Mucosa of rectum (tissue), 2 donors: Measurements from ENCODE around the gene TPT1.
"Not testable (repeated sequence)": the region's sequence is repeated elsewhere in the genome, so short reads cannot be mapped to it uniquely, and the experiment has no call there.

Experiments
- H3K27ac ChIP-seq, 2 donors: one replicate each; pipeline ENCODE4 v1.7.0; 2013; ENCODE audit warnings: inconsistent platforms in 2 of 2, low read depth in 2 of 2, low read length in 2 of 2
- H3K27me3 ChIP-seq, 2 donors: one replicate each; pipeline ENCODE4 v1.7.0; 2013; ENCODE audit warnings: low read length in 2 of 2; ENCODE audit not compliant: control insufficient read depth in 2 of 2, insufficient read depth in 2 of 2
- H3K36me3 ChIP-seq, 2 donors: one replicate each; pipeline ENCODE4 v1.7.0; 2013; ENCODE audit warnings: low read length in 2 of 2; ENCODE audit not compliant: control insufficient read depth in 2 of 2, insufficient read depth in 2 of 2
- H3K4me1 ChIP-seq, 2 donors: one replicate each; pipeline ENCODE4 v1.7.0; 2013; ENCODE audit warnings: low read length in 2 of 2, mild to moderate bottlenecking in 1 of 2; ENCODE audit not compliant: control insufficient read depth in 2 of 2, insufficient read depth in 2 of 2
- H3K4me3 ChIP-seq, 2 donors: one replicate each; pipeline ENCODE4 v1.7.0; 2013; ENCODE audit warnings: low read length in 2 of 2
- H3K9ac ChIP-seq, 2 donors: one replicate each; pipeline ENCODE4 v1.7.0; 2013; ENCODE audit warnings: low read length in 2 of 2, low read depth in 1 of 2, mild to moderate bottlenecking in 1 of 2
- H3K9me3 ChIP-seq, 2 donors: one replicate each; pipeline ENCODE4 v1.7.0; 2013; ENCODE audit warnings: low read length in 2 of 2; ENCODE audit not compliant: control insufficient read depth in 2 of 2
- donor health status: healthy.
- donor health status: Normal muscosa, but diverticular disease.

Gene TPT1

GRCh38 chr13:45305079-45305478 is 35.9 kb downstream of the TPT1 start:
- H3K9me3 ChIP-seq = no peaks in the 10 kb centered on the region
- H3K9ac ChIP-seq = no peak overlapping the region
- H3K27ac ChIP-seq = no peak overlapping the region
- peaks cover 3% of the 10 kb centered on the region in 2 donors for H3K4me1 ChIP-seq
- no peaks in the 10 kb centered on the region for H3K36me3 ChIP-seq
- H3K4me3 ChIP-seq = no peak overlapping the region
- peaks cover 5 to 9% of the 10 kb centered on the region in 2 donors for H3K27me3 ChIP-seq

- Histone ChIP-seq H3K9me3 (no peaks in the 10 kb centered on the region), H3K36me3 (no peaks in the 10 kb centered on the region), H3K4me1 (no peaks in the 10 kb centered on the region), H3K27ac (no peak overlapping the region), H3K27me3 (peaks cover 5 to 9% of the 10 kb centered on the region in 2 donors), H3K9ac (no peak overlapping the region), H3K4me3 (no peak overlapping the region)
Observed at GRCh38 chr13:45303866-45304265, 37.1 kb downstream of the TPT1 start.

GRCh38 chr13:45303026-45303425 is 38.0 kb downstream of the TPT1 start:
- H3K36me3 ChIP-seq = no peaks in the 10 kb centered on the region
- no peak overlapping the region for H3K4me3 ChIP-seq
- no peak overlapping the region for H3K27ac ChIP-seq
- no peaks in the 10 kb centered on the region for H3K9me3 ChIP-seq
- no peaks in the 10 kb centered on the region for H3K4me1 ChIP-seq
- H3K9ac ChIP-seq = no peak overlapping the region
- peaks cover 5 to 9% of the 10 kb centered on the region in 2 donors for H3K27me3 ChIP-seq

- H3K9me3 ChIP-seq = no peaks in the 10 kb centered on the region
- no peaks in the 10 kb centered on the region for H3K4me1 ChIP-seq
Observed at GRCh38 chr13:45302507-45302906, 38.5 kb downstream of the TPT1 start.

GRCh38 chr13:45301263-45301662 is 39.7 kb downstream of the TPT1 start:
- Histone ChIP-seq H3K27ac (no peak overlapping the region), H3K4me1 (no peaks in the 10 kb centered on the region), H3K9ac (no peak overlapping the region), H3K4me3 (no peak overlapping the region), H3K9me3 (no peaks in the 10 kb centered on the region), H3K36me3 (no peaks in the 10 kb centered on the region), H3K27me3 (peaks cover 5 to 9% of the 10 kb centered on the region in 2 donors)

More at GRCh38 chr13:45302507-45302906, 38.5 kb downstream of the TPT1 start:
- Histone ChIP-seq H3K36me3 (no peaks in the 10 kb centered on the region), H3K27ac (no peak overlapping the region), H3K9ac (no peak overlapping the region), H3K27me3 (peaks cover 5 to 9% of the 10 kb centered on the region in 2 donors), H3K4me3 (no peak overlapping the region)

GRCh38 chr13:45300190-45300985 is 40.6 kb downstream of the TPT1 start:
- peaks cover 5 to 9% of the 10 kb centered on the region in 2 donors for H3K27me3 ChIP-seq
- no peak overlapping the region for H3K27ac ChIP-seq
- H3K4me3 ChIP-seq = no peak overlapping the region
- no peaks in the 10 kb centered on the region for H3K4me1 ChIP-seq
- H3K36me3 ChIP-seq = no peaks in the 10 kb centered on the region
- no peaks in the 10 kb centered on the region for H3K9me3 ChIP-seq
- no peak overlapping the region for H3K9ac ChIP-seq

GRCh38 chr13:45299194-45299593 is 41.8 kb downstream of the TPT1 start:
- Histone ChIP-seq H3K27me3 (peaks cover 5 to 9% of the 10 kb centered on the region in 2 donors), H3K36me3 (no peaks in the 10 kb centered on the region), H3K9me3 (no peaks in the 10 kb centered on the region), H3K4me1 (no peaks in the 10 kb centered on the region), H3K9ac (no peak overlapping the region), H3K4me3 (no peak overlapping the region), H3K27ac (no peak overlapping the region)

- not testable (repeated sequence) for H3K4me1 ChIP-seq, H3K27me3 ChIP-seq
Observed at GRCh38 chr13:45298550-45298949, 42.4 kb downstream of the TPT1 start.

GRCh38 chr13:45298206-45298505 is 42.8 kb downstream of the TPT1 start:
- Histone ChIP-seq H3K4me1 (no peaks in the 10 kb centered on the region), H3K36me3 (no peaks in the 10 kb centered on the region), H3K9me3 (no peaks in the 10 kb centered on the region), H3K9ac (no peak overlapping the region), H3K27ac (no peak overlapping the region), H3K4me3 (no peak overlapping the region), H3K27me3 (peaks cover 5 to 9% of the 10 kb centered on the region in 2 donors)

More at GRCh38 chr13:45298550-45298949, 42.4 kb downstream of the TPT1 start:
- not testable (repeated sequence) for H3K9ac ChIP-seq, H3K36me3 ChIP-seq, H3K4me3 ChIP-seq, H3K27ac ChIP-seq, H3K9me3 ChIP-seq

- H3K9me3 ChIP-seq = no peaks in the 10 kb centered on the region
- no peak overlapping the region for H3K4me3 ChIP-seq
- H3K9ac ChIP-seq = no peak overlapping the region
- H3K4me1 ChIP-seq = no peaks in the 10 kb centered on the region
- peaks cover 5 to 9% of the 10 kb centered on the region in 2 donors for H3K27me3 ChIP-seq
- no peak overlapping the region for H3K27ac ChIP-seq
- H3K36me3 ChIP-seq = no peaks in the 10 kb centered on the region
Observed at GRCh38 chr13:45297456-45298205, 43.4 kb downstream of the TPT1 start.
